HCT116 (cell line): ENCODE results near the gene CNGA3. TPM values are rescaled to one million over a fixed set of nuclear protein-coding genes. Genes with fewer than 3 reads are reported as not detected.

Experiments
- ATAC-seq: fragments of 200-7000 bp; cut with Tn5 transposase; 2 replicates; pipeline ENCODE4 v1.9.1; 2020; ENCODE audit warnings: mild to moderate bottlenecking, moderate library complexity
- BruUV-seq: library from RNA; stranded (reverse); fragments of 400-500 nt; replicated peaks from 2 replicates; lab custom pipeline; 2021; lab: Mats Ljungman, UMichigan
- CTCF ChIA-PET: fragments of 300-600 bp; sonication (Branson Sonifier 250); formaldehyde crosslinking; loops from one replicate; lab custom pipeline; 2021; ENCODE audit warnings: antibody characterized with exemption; lab: Charles Lee
- POLR2A ChIA-PET: fragments of 300-600, 350-600 bp; sonication (Branson Sonifier 250); formaldehyde crosslinking; loops from one replicate; lab custom pipeline; 2021; ENCODE audit warnings: antibody characterized with exemption; lab: Charles Lee
- RAD21 ChIA-PET, 2 experiments: fragments of 300-600 bp; sonication (Branson Sonifier 250); formaldehyde crosslinking; loops; one replicate each; lab custom pipeline; 2023; ENCODE audit warnings: low total read pairs in 2 of 2; ENCODE audit not compliant: uncharacterized antibody in 2 of 2, unreplicated experiment in 2 of 2, low non-redundant PET in 1 of 2; lab: Charles Lee
- DNase-seq: peaks from one replicate; pipeline ENCODE4 v3.0.0-alpha.2; 2010; ENCODE audit warnings: low read depth, low spot score
- H2AFZ ChIP-seq: fragments of 200-600 bp; shearing (Covaris generic), sonication (generic); 2 replicates; pipeline ENCODE4 v1.6.1; 2017; ENCODE audit warnings: low read depth, mixed run types, mixed read lengths, antibody characterized with exemption, low read length; ENCODE audit not compliant: poor library complexity, severe bottlenecking
- H3K27ac ChIP-seq: 2 replicates; pipeline ENCODE4 v1.5.1; 2012; ENCODE audit warnings: low read depth, low read length
- H3K27me3 ChIP-seq: fragments of 200-600 bp; sonication (generic); 2 replicates; pipeline ENCODE4 v1.6.1; 2016; ENCODE audit warnings: mixed run types, low read length, mixed read lengths; ENCODE audit not compliant: insufficient read depth
- H3K36me3 ChIP-seq, 2 experiments: fragments of 200-500 bp in 1 of 2; fragments of 200-600 bp in 1 of 2; sonication (Bioruptor generic) in 1 of 2; sonication (generic) in 1 of 2; 2 replicates each; pipeline versions ENCODE4 v1.5.1 to v1.6.1; 2014 to 2016; ENCODE audit warnings: low read length in 2 of 2, inconsistent platforms in 1 of 2, mixed read lengths in 1 of 2, mixed run types in 1 of 2; ENCODE audit not compliant: insufficient read depth in 2 of 2, control insufficient read depth in 1 of 2
- H3K4me1 ChIP-seq, 2 experiments: fragments of 200-600 bp in 1 of 2; sonication (generic) in 1 of 2; 2 replicates each; pipeline versions ENCODE4 v1.5.1 to v1.6.1; 2012 to 2017; ENCODE audit warnings: low read length in 2 of 2, inconsistent platforms in 1 of 2, mild to moderate bottlenecking in 1 of 2, mixed read lengths in 1 of 2, mixed run types in 1 of 2, moderate library complexity in 1 of 2; ENCODE audit not compliant: insufficient read depth in 2 of 2, control insufficient read depth in 1 of 2
- H3K4me2 ChIP-seq: fragments of 200-600 bp; sonication (generic); 2 replicates; pipeline ENCODE4 v1.6.1; 2017; ENCODE audit warnings: mixed run types, low read length, mixed read lengths
- H3K4me3 ChIP-seq, 2 experiments: fragments of 200-600 bp in 1 of 2; sonication (generic) in 1 of 2; replicated peaks in 1 of 2; 2 replicates each; pipeline ENCODE4 v1.5.1; 2011 to 2016; ENCODE audit warnings: low read length in 2 of 2, control low read depth in 1 of 2, low read depth in 1 of 2, mild to moderate bottlenecking in 1 of 2, mixed read lengths in 1 of 2, mixed run types in 1 of 2
- H3K79me2 ChIP-seq: fragments of 200-600 bp; sonication (generic); 2 replicates; pipeline ENCODE4 v1.6.1; 2017; ENCODE audit warnings: mild to moderate bottlenecking, mixed run types, low read length, moderate library complexity, mixed read lengths; ENCODE audit not compliant: insufficient read depth
- H3K9ac ChIP-seq: fragments of 200-600 bp; sonication (generic); 2 replicates; pipeline ENCODE4 v1.6.1; 2016; ENCODE audit warnings: low read length, mixed read lengths
- H3K9me2 ChIP-seq: fragments of 200-600 bp; sonication (generic), shearing (Covaris generic); 2 replicates; pipeline ENCODE4 v1.6.1; 2017; ENCODE audit warnings: mixed run types, mild to moderate bottlenecking, moderate library complexity; ENCODE audit not compliant: insufficient read depth
- H3K9me3 ChIP-seq, 2 experiments: fragments of 200-500 bp in 1 of 2; fragments of 200-600 bp in 1 of 2; sonication (Bioruptor generic) in 1 of 2; sonication (generic) in 1 of 2; 2 replicates each; pipeline ENCODE4 v1.6.1; 2014 to 2017; ENCODE audit warnings: low read length in 2 of 2, mixed read lengths in 2 of 2, inconsistent platforms in 1 of 2, low read depth in 1 of 2, mild to moderate bottlenecking in 1 of 2, mixed run types in 1 of 2, moderate library complexity in 1 of 2; ENCODE audit not compliant: control insufficient read depth in 1 of 2, insufficient read depth in 1 of 2
- H4K20me1 ChIP-seq: fragments of 200-600 bp; sonication (generic), shearing (Covaris generic); 2 replicates; pipeline ENCODE4 v1.6.1; 2017; ENCODE audit warnings: mixed run types, mild to moderate bottlenecking, moderate library complexity; ENCODE audit not compliant: insufficient read depth
- CBX3 ChIP-seq: IDR thresholded peaks from 2 replicates; pipeline ENCODE4 v1.6.1; 2012; ENCODE audit warnings: low read depth
- CEBPB ChIP-seq: IDR thresholded peaks from 2 replicates; pipeline ENCODE4 v1.6.1; 2012; ENCODE audit warnings: low read depth
- ELF1 ChIP-seq: IDR thresholded peaks from 2 replicates; pipeline ENCODE4 v1.6.1; 2012; ENCODE audit warnings: low read depth, borderline replicate concordance
- EZH2phosphoT487 ChIP-seq: fragments of 200-600 bp; IDR thresholded peaks from 2 replicates; pipeline ENCODE4 v1.6.1; 2018; ENCODE audit warnings: antibody characterized with exemption, borderline replicate concordance
- JUND ChIP-seq: IDR thresholded peaks from 2 replicates; pipeline ENCODE4 v1.6.1; 2012
- POLR2A ChIP-seq: IDR thresholded peaks from 2 replicates; pipeline ENCODE4 v1.7.0; 2011; ENCODE audit warnings: borderline replicate concordance; ENCODE audit not compliant: insufficient read depth, insufficient read length; ENCODE audit errors: extremely low read depth
- RAD21 ChIP-seq: IDR thresholded peaks from 2 replicates; pipeline ENCODE4 v1.6.1; 2012; ENCODE audit warnings: low read depth, mild to moderate bottlenecking
- SIN3A ChIP-seq: IDR thresholded peaks from 2 replicates; pipeline ENCODE4 v1.6.1; 2012; ENCODE audit warnings: low read depth
- SRF ChIP-seq: IDR thresholded peaks from 2 replicates; pipeline ENCODE4 v1.6.1; 2012; ENCODE audit warnings: low read depth
- TCF7L2 ChIP-seq: IDR thresholded peaks from 2 replicates; pipeline ENCODE4 v1.7.0; 2011; ENCODE audit warnings: borderline replicate concordance, inconsistent platforms; ENCODE audit not compliant: insufficient read depth, insufficient read length; ENCODE audit errors: extremely low read depth
- YY1 ChIP-seq: IDR thresholded peaks from 2 replicates; pipeline ENCODE4 v1.6.1; 2011; ENCODE audit warnings: low read length, low read depth, moderate library complexity, mild to moderate bottlenecking; ENCODE audit not compliant: insufficient replicate concordance; ENCODE audit errors: extremely low read depth
- ZFX ChIP-seq: fragments of 450-650 bp; IDR thresholded peaks from 2 replicates; pipeline ENCODE4 v1.6.1; 2017
- ZNF274 ChIP-seq: fragments of 200-500 bp; sonication (Bioruptor generic); IDR thresholded peaks from 2 replicates; pipeline ENCODE4 v1.6.1; 2014; ENCODE audit warnings: mild to moderate bottlenecking, low read depth, low read length, inconsistent platforms
- intact Hi-C: fragments of 100-400 bp; cut with micrococcal nuclease; formaldehyde crosslinking; loops from 2 replicates; pipeline ENCODE4 v1.10.0; 2022
- total RNA-seq: library from RNA; stranded (reverse); gene quantifications from one replicate; pipeline ENCODE4 v1.2.1, GENCODE V29; 2021; ENCODE audit not compliant: unreplicated experiment
- TF ChIP-seq, protein P1 (sequence below): IDR thresholded peaks from 2 replicates; pipeline ENCODE4 v1.6.1; 2012
- TF ChIP-seq, protein P2 (sequence below): IDR thresholded peaks from 2 replicates; pipeline ENCODE4 v1.6.1; 2012
- TF ChIP-seq, protein P3 (sequence below): IDR thresholded peaks from 2 replicates; pipeline ENCODE4 v1.6.1; 2011; ENCODE audit warnings: mild to moderate bottlenecking, low read length, moderate library complexity; ENCODE audit not compliant: insufficient replicate concordance; ENCODE audit errors: extremely low read depth

Gene CNGA3
- total RNA-seq, 1 experiment from 2014 or later, result not detected

DNA sequence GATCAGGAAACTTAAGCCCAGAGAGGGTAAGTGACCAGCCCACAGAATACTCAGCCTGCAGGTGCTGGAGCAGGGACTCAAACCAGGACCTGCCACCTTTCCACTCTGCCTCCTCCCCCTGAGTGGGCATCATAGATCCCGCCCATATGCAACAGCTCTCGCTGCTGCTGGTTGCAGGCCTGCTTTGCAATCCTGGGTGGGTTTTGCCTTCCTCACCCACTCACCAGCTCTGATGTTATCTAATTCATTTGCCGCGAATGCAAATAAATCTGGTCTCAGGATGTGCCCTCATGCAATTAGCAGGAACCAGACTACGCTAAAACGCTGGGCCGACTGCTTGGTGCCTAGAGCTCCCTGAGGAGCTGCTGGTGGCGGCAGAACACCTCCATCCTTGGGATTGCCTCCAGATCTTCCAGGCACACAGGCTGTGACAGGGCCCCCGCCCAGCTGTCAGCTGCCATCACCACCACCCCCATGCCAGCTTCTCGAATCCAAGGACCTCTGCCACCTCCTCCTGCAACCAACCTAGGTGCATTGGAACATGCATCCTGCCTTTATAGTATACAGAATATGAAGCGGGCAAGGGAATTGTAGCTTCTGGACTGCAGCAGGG, 28.8 kb downstream of the CNGA3 start:
- Histone ChIP-seq H3K9ac (no peak overlapping the region), H3K27ac (no peak overlapping the region), H4K20me1 (no peaks in the 10 kb centered on the region), H3K36me3 (no peaks in the 10 kb centered on the region), H2AFZ (no peak overlapping the region), H3K27me3 (no peaks in the 10 kb centered on the region), H3K9me2 (no peaks in the 10 kb centered on the region), H3K4me3 (no peak overlapping the region), H3K79me2 (no peaks in the 10 kb centered on the region), H3K4me2 (no peak overlapping the region), H3K4me1 (no peaks in the 10 kb centered on the region), H3K9me3 (no peaks in the 10 kb centered on the region)
- TF ChIP-seq, protein P1, sequence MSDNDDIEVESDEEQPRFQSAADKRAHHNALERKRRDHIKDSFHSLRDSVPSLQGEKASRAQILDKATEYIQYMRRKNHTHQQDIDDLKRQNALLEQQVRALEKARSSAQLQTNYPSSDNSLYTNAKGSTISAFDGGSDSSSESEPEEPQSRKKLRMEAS, result no peak
- no peak for TF ChIP-seq POLR2A
- ChIA-PET CTCF (no interaction called here), RAD21 (no interaction called here), POLR2A (no interaction called here)
- intact Hi-C loops, result no loop called here
- no peak for DNase-seq
- no peak for ATAC-seq
- BruUV-seq, result no TSS peak

DNA sequence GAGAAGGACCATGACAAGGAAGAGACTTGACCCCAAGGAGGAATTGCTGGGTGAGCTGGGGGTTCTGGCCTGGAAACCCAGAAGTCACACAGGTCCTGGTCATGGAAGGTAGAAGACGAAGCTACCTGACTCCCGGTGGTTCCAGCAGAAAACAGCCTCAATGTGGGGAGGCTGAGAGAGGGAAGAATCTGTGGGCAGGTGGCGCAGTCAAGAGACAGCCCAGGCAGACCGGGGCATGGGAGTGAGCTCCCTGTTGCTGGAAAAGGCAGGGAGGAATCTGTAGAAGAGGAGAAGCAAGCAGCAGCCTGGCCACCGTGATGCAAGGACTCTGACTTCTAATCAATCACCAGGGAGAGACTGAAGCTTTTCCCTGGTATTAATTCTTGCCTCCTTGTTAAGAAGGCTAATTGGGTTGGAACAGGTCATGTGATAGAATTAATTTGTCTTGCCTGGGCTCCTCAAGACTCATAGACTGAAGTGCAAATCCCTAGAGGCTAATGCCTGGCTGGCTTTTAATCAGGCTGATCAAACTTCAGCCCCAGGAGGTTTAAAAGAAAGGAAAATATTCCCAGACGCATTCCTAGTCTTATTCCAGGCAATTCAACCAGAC, 30.1 kb downstream of the CNGA3 start:
- Histone ChIP-seq H3K9ac (no peak overlapping the region), H2AFZ (no peak overlapping the region), H4K20me1 (no peaks in the 10 kb centered on the region), H3K4me3 (no peak overlapping the region), H3K27me3 (no peaks in the 10 kb centered on the region), H3K79me2 (no peaks in the 10 kb centered on the region), H3K9me3 (no peaks in the 10 kb centered on the region), H3K27ac (no peak overlapping the region), H3K36me3 (no peaks in the 10 kb centered on the region), H3K4me2 (no peak overlapping the region), H3K4me1 (no peaks in the 10 kb centered on the region), H3K9me2 (no peaks in the 10 kb centered on the region)
- intact Hi-C loops, result no loop called here
- DNase-seq, result no peak
- ChIA-PET POLR2A (no interaction called here), RAD21 (no interaction called here), CTCF (interaction anchor here (1.1 kb wide), 1 partner anchor 570 kb away, joined by 3 read pairs; no protein-coding TSS in a partner anchor)
- BruUV-seq, result no TSS peak
- ATAC-seq, result no peak
- TF ChIP-seq, protein P1, result no peak
- TF ChIP-seq ELF1, result no peak
- no peak for TF ChIP-seq JUND
- TF ChIP-seq CBX3, result no peak
- no peak for TF ChIP-seq RAD21
- no peak for TF ChIP-seq SIN3A
- TF ChIP-seq ZFX, result no peak
- TF ChIP-seq, protein P2, sequence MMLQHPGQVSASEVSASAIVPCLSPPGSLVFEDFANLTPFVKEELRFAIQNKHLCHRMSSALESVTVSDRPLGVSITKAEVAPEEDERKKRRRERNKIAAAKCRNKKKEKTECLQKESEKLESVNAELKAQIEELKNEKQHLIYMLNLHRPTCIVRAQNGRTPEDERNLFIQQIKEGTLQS, result no peak
- no peak for TF ChIP-seq EZH2phosphoT487
- TF ChIP-seq YY1, result no peak
- no peak for TF ChIP-seq SRF
- no peak for TF ChIP-seq CEBPB
- TF ChIP-seq ZNF274, result no peak
- TF ChIP-seq, protein P3, sequence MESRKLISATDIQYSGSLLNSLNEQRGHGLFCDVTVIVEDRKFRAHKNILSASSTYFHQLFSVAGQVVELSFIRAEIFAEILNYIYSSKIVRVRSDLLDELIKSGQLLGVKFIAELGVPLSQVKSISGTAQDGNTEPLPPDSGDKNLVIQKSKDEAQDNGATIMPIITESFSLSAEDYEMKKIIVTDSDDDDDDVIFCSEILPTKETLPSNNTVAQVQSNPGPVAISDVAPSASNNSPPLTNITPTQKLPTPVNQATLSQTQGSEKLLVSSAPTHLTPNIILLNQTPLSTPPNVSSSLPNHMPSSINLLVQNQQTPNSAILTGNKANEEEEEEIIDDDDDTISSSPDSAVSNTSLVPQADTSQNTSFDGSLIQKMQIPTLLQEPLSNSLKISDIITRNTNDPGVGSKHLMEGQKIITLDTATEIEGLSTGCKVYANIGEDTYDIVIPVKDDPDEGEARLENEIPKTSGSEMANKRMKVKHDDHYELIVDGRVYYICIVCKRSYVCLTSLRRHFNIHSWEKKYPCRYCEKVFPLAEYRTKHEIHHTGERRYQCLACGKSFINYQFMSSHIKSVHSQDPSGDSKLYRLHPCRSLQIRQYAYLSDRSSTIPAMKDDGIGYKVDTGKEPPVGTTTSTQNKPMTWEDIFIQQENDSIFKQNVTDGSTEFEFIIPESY, result no peak
- TF ChIP-seq TCF7L2, result no peak
